Gastroesophageal sphincter (tissue), 4 donors: Measurements from ENCODE around the gene FAM13A. TPM values are rescaled to one million over a fixed set of nuclear protein-coding genes. Genes with fewer than 3 reads are reported as not detected.

Source experiments
- ATAC-seq: fragments of 150-250 bp; one replicate; pipeline ENCODE4 v1.9.1; 2016; ENCODE audit warnings: mild to moderate bottlenecking, moderate library complexity
- H3K27ac ChIP-seq, 4 donors: fragments of 200-600 bp; sonication (generic) in 3 of 4; 1 replicate in 3 of 4; 2 replicates in 1 of 4; pipeline ENCODE4 v1.5.1; 2016 to 2019
- H3K27me3 ChIP-seq: fragments of 200-600 bp; sonication (generic); one replicate; pipeline ENCODE4 v1.5.1; 2019
- H3K36me3 ChIP-seq, 2 donors: fragments of 200-600 bp; sonication (generic); one replicate each; pipeline ENCODE4 v1.5.1; 2019; ENCODE audit warnings: control low read depth in 1 of 2
- H3K4me1 ChIP-seq, 3 donors: fragments of 200-600 bp; sonication (generic); 1 replicate in 2 of 3; 2 replicates in 1 of 3; pipeline ENCODE4 v1.5.1; 2016 to 2019; ENCODE audit warnings: control low read depth in 2 of 3
- H3K4me3 ChIP-seq, 2 donors: fragments of 200-600 bp; sonication (generic); one replicate each; pipeline ENCODE4 v1.5.1; 2019; ENCODE audit warnings: mild to moderate bottlenecking in 1 of 2, moderate library complexity in 1 of 2
- H3K9me3 ChIP-seq, 3 donors: fragments of 200-600 bp; sonication (generic); one replicate each; pipeline ENCODE4 v1.5.1; 2017 to 2019; ENCODE audit warnings: control low read depth in 2 of 3
- CTCF ChIP-seq, 4 experiments: fragments of 200-600 bp in 2 of 4; fragments of 450-650 bp in 2 of 4; sonication (generic) in 1 of 4; IDR thresholded peaks; one replicate each; pipeline ENCODE4 v1.5.1; 2017 to 2019; ENCODE audit warnings: antibody characterized with exemption in 4 of 4, mild to moderate bottlenecking in 2 of 4, moderate library complexity in 2 of 4
- EP300 ChIP-seq: sonication (generic); formaldehyde crosslinking; IDR thresholded peaks from one replicate; pipeline ENCODE4 v1.6.1; 2017; ENCODE audit warnings: antibody characterized with exemption, mild to moderate bottlenecking
- POLR2A ChIP-seq, 2 donors: fragments of 450-650 bp; IDR thresholded peaks; one replicate each; pipeline ENCODE4 v1.6.1; 2017; ENCODE audit warnings: antibody characterized with exemption in 2 of 2, mild to moderate bottlenecking in 2 of 2, moderate library complexity in 1 of 2
- POLR2AphosphoS5 ChIP-seq: sonication (generic); formaldehyde crosslinking; IDR thresholded peaks from one replicate; pipeline ENCODE4 v1.6.1; 2017; ENCODE audit warnings: antibody characterized with exemption
- WGBS, 2 donors: methylation state at CpG; one replicate each; pipeline ENCODE4 v1.1.5; 2018; ENCODE audit warnings: low coverage in 1 of 2; 5-methylcytosine and 5-hydroxymethylcytosine counted together
- total RNA-seq, 4 donors: library from RNA; depleted of rRNA; stranded (reverse); fragments of >200 nt; gene quantifications; one replicate each; pipeline ENCODE4 v1.1.0, GENCODE V29; 2016

The FAM13A gene
- total RNA-seq, 4 donors from 2014 or later: 22.8 to 46.9 (median 35.2) TPM

- ATAC-seq: no peak
- no peaks in the 10 kb centered on the region for H3K4me1 ChIP-seq
- no peaks in the 10 kb centered on the region for H3K27me3 ChIP-seq
- H3K4me3 ChIP-seq: no peak overlapping the region
- H3K9me3 ChIP-seq: no peaks in the 10 kb centered on the region
- H3K36me3 ChIP-seq: no peaks in the 10 kb centered on the region
- no peak for TF ChIP-seq EP300
- TF ChIP-seq CTCF (IDR thresholded peaks at IDR 0.05): no peak
- no peak for TF ChIP-seq POLR2A (IDR thresholded peaks at IDR 0.05)
- no peak for TF ChIP-seq POLR2AphosphoS5
- H3K27ac ChIP-seq: no peak overlapping the region
These were observed 87.7 kb downstream of the FAM13A start for GRCh38 chr4:88969271-88969670.

- Histone ChIP-seq H3K9me3 (no peaks in the 10 kb centered on the region), H3K36me3 (no peaks in the 10 kb centered on the region), H3K27me3 (no peaks in the 10 kb centered on the region), H3K27ac (no peak overlapping the region), H3K4me1 (no peaks in the 10 kb centered on the region), H3K4me3 (no peak overlapping the region)
- no peak for TF ChIP-seq POLR2AphosphoS5
- no peak for TF ChIP-seq CTCF (IDR thresholded peaks at IDR 0.05)
- no peak for TF ChIP-seq EP300
- no peak for TF ChIP-seq POLR2A (IDR thresholded peaks at IDR 0.05)
- no peak for ATAC-seq
- WGBS, 2 donors: 86 to 87% methylated on average over 1 to 2 of the region's 2 CpGs
These were observed 89.1 kb downstream of the FAM13A start for GRCh38 chr4:88967883-88968331.

- no peak for ATAC-seq
- no peak overlapping the region for H3K4me3 ChIP-seq
- no peaks in the 10 kb centered on the region for H3K27me3 ChIP-seq
- no peak for TF ChIP-seq POLR2AphosphoS5
- TF ChIP-seq POLR2A (IDR thresholded peaks at IDR 0.05): no peak
- WGBS, 2 donors: 97 to 100% methylated on average over 1 to 2 of the region's 2 CpGs
- H3K36me3 ChIP-seq: no peaks in the 10 kb centered on the region
- H3K4me1 ChIP-seq: no peaks in the 10 kb centered on the region
- no peak overlapping the region for H3K27ac ChIP-seq
- H3K9me3 ChIP-seq: no peaks in the 10 kb centered on the region
These were observed 91.9 kb downstream of the FAM13A start for GRCh38 chr4:88965053-88965452.

- H3K4me3 ChIP-seq: no peak overlapping the region
- 57 to 100% methylated on average over 1 of the region's 4 CpGs for WGBS, 2 donors
- ATAC-seq: no peak
- no peaks in the 10 kb centered on the region for H3K4me1 ChIP-seq
- H3K36me3 ChIP-seq: no peaks in the 10 kb centered on the region
- no peaks in the 10 kb centered on the region for H3K27me3 ChIP-seq
- no peaks in the 10 kb centered on the region for H3K9me3 ChIP-seq
- H3K27ac ChIP-seq: no peak overlapping the region
- no peak for TF ChIP-seq POLR2AphosphoS5
- TF ChIP-seq POLR2A (IDR thresholded peaks at IDR 0.05): no peak
- TF ChIP-seq EP300: no peak
- TF ChIP-seq CTCF (IDR thresholded peaks at IDR 0.05): no peak
These were observed 92.5 kb downstream of the FAM13A start for GRCh38 chr4:88964450-88964849.

DNA sequence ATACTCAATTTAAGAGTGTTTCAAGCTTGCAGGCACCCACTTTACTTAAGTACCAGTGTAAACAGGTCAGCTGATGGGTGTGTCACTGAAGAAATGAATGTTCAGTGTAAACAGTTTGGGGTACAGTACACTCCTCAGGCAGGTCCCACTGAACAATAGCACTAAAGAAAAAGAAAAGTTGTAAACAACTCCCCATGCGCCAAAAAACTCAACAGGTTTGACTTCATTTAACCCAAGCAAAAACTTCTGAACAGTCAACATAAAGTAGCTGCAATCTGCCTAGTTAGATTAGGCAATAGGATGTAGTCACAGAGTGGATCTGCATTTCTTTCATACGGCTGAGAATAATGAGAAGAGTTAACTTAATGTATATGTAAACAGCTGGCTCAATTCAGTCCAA, 93.2 kb downstream of the FAM13A start:
- WGBS, 2 donors: 63 to 81% methylated on average over 2 of the region's 2 CpGs
- H3K27ac ChIP-seq: no peak overlapping the region
- no peak for TF ChIP-seq POLR2A (IDR thresholded peaks at IDR 0.05)
- TF ChIP-seq CTCF (IDR thresholded peaks at IDR 0.05): no peak
- TF ChIP-seq EP300: no peak
- no peak for TF ChIP-seq POLR2AphosphoS5
- H3K36me3 ChIP-seq: no peaks in the 10 kb centered on the region
- no peaks in the 10 kb centered on the region for H3K27me3 ChIP-seq
- H3K9me3 ChIP-seq: no peaks in the 10 kb centered on the region
- no peak for ATAC-seq
- H3K4me3 ChIP-seq: no peak overlapping the region
- H3K4me1 ChIP-seq: no peaks in the 10 kb centered on the region
